Tibial nerve (tissue), 4 donors: ENCODE measurements around the gene PLEKHA6. TPM values are rescaled to one million over a fixed set of nuclear protein-coding genes. Genes with fewer than 3 reads are reported as not detected.

Experiments
- DNase-seq, 2 donors: peaks; one replicate each; pipeline ENCODE4 v3.0.0-alpha.2; 2019; ENCODE audit warnings: low spot score in 2 of 2
- H3K27ac ChIP-seq, 4 donors: fragments of 200-600 bp; sonication (generic) in 3 of 4; one replicate each; pipeline ENCODE4 v1.5.1; 2017 to 2019; ENCODE audit warnings: mild to moderate bottlenecking in 1 of 4
- H3K27me3 ChIP-seq, 2 donors: fragments of 200-600 bp; sonication (generic) in 1 of 2; one replicate each; pipeline versions ENCODE4 v1.5.1 to v1.6.0; 2017 to 2019
- H3K36me3 ChIP-seq, 3 donors: fragments of 200-600 bp; sonication (generic); one replicate each; pipeline ENCODE4 v1.5.1; 2018 to 2019
- H3K4me1 ChIP-seq, 4 donors: fragments of 200-600 bp; sonication (generic) in 3 of 4; one replicate each; pipeline ENCODE4 v1.5.1; 2017 to 2019
- H3K4me3 ChIP-seq, 4 donors: fragments of 200-600 bp; sonication (generic) in 3 of 4; one replicate each; pipeline ENCODE4 v1.5.1; 2017 to 2019; ENCODE audit warnings: mild to moderate bottlenecking in 1 of 4, moderate library complexity in 1 of 4
- H3K9me3 ChIP-seq, 4 donors: fragments of 200-600 bp; sonication (generic) in 3 of 4; one replicate each; pipeline ENCODE4 v1.5.1; 2017 to 2019
- CTCF ChIP-seq, 5 experiments: fragments of 200-600 bp in 3 of 5; fragments of 450-650 bp in 2 of 5; sonication (generic) in 3 of 5; IDR thresholded peaks; one replicate each; pipeline ENCODE4 v1.5.1; 2016 to 2019; ENCODE audit warnings: antibody characterized with exemption in 5 of 5, mild to moderate bottlenecking in 3 of 5, moderate library complexity in 2 of 5
- EP300 ChIP-seq, 2 donors: sonication (generic); formaldehyde crosslinking; IDR thresholded peaks; one replicate each; pipeline ENCODE4 v1.6.1; 2017; ENCODE audit warnings: antibody characterized with exemption in 2 of 2, mild to moderate bottlenecking in 1 of 2
- POLR2A ChIP-seq, 2 donors: fragments of 450-650 bp; IDR thresholded peaks; one replicate each; pipeline ENCODE4 v1.6.1; 2017; ENCODE audit warnings: antibody characterized with exemption in 2 of 2, mild to moderate bottlenecking in 2 of 2, moderate library complexity in 2 of 2
- WGBS, 2 donors: methylation state at CpG; one replicate each; pipeline ENCODE4 v1.1.5; 2018; 5-methylcytosine and 5-hydroxymethylcytosine counted together
- total RNA-seq, 4 donors: library from RNA; depleted of rRNA; stranded (reverse); fragments of >200 nt; gene quantifications; one replicate each; pipeline ENCODE4 v1.1.0, GENCODE V29; 2016

PLEKHA6 gene
- total RNA-seq, 4 donors from 2014 or later, result 6.6 to 13.9 (median 12.1) TPM

- no peaks in the 10 kb centered on the region for H3K9me3 ChIP-seq
- H3K36me3 ChIP-seq, result peaks cover 0 to 8% (median 0%) of the 10 kb centered on the region in 3 donors
- WGBS, 2 donors, result 82 to 83% methylated on average over 8 of the region's 8 CpGs
- no peaks in the 10 kb centered on the region for H3K27me3 ChIP-seq
- H3K27ac ChIP-seq, result no peak overlapping the region
- H3K4me1 ChIP-seq, result no peaks in the 10 kb centered on the region
- no peak overlapping the region for H3K4me3 ChIP-seq
- no peak for TF ChIP-seq EP300 (IDR thresholded peaks at IDR 0.05)
- TF ChIP-seq POLR2A (IDR thresholded peaks at IDR 0.05), result no peak
- TF ChIP-seq CTCF (IDR thresholded peaks at IDR 0.05), result no peak
- no peak for DNase-seq
These were observed 135.1 kb downstream of the PLEKHA6 start for GRCh38 chr1:204224655-204225054.

- no peak overlapping the region for H3K4me3 ChIP-seq
- 78 to 79% methylated on average over 17 of the region's 17 CpGs for WGBS, 2 donors
- no peaks in the 10 kb centered on the region for H3K4me1 ChIP-seq
- H3K9me3 ChIP-seq, result no peaks in the 10 kb centered on the region
- no peaks in the 10 kb centered on the region for H3K27me3 ChIP-seq
- H3K27ac ChIP-seq, result no peak overlapping the region
- no peak for DNase-seq
- H3K36me3 ChIP-seq, result peaks cover 0 to 3% (median 0%) of the 10 kb centered on the region in 3 donors
- no peak for TF ChIP-seq CTCF (IDR thresholded peaks at IDR 0.05)
- TF ChIP-seq EP300 (IDR thresholded peaks at IDR 0.05), result no peak
- TF ChIP-seq POLR2A (IDR thresholded peaks at IDR 0.05), result no peak
These were observed 136.4 kb downstream of the PLEKHA6 start for GRCh38 chr1:204223129-204223860.

- no peak overlapping the region for H3K27ac ChIP-seq
- no peak for DNase-seq
These were observed 137.0 kb downstream of the PLEKHA6 start for GRCh38 chr1:204222764-204223055.

GRCh38 chr1:204222006-204222763, 137.5 kb downstream of the PLEKHA6 start:
- Histone ChIP-seq H3K9me3 (no peaks in the 10 kb centered on the region), H3K4me3 (no peak overlapping the region), H3K4me1 (no peaks in the 10 kb centered on the region), H3K27me3 (no peaks in the 10 kb centered on the region), H3K27ac (no peak overlapping the region), H3K36me3 (no peaks in the 10 kb centered on the region)
- DNase-seq, result no peak
- WGBS, 2 donors, result 81 to 82% methylated on average over 8 of the region's 8 CpGs
- no peak for TF ChIP-seq CTCF (IDR thresholded peaks at IDR 0.05)
- TF ChIP-seq POLR2A (IDR thresholded peaks at IDR 0.05), result no peak
- no peak for TF ChIP-seq EP300 (IDR thresholded peaks at IDR 0.05)

More at GRCh38 chr1:204222764-204223055, 137.0 kb downstream of the PLEKHA6 start:
- Histone ChIP-seq H3K4me3 (no peak overlapping the region), H3K36me3 (no peaks in the 10 kb centered on the region), H3K27me3 (no peaks in the 10 kb centered on the region), H3K9me3 (no peaks in the 10 kb centered on the region), H3K4me1 (no peaks in the 10 kb centered on the region)
- TF ChIP-seq CTCF (IDR thresholded peaks at IDR 0.05) (no peak), EP300 (IDR thresholded peaks at IDR 0.05) (no peak), POLR2A (IDR thresholded peaks at IDR 0.05) (no peak)
- WGBS, 2 donors, result 67 to 69% methylated on average over 3 of the region's 3 CpGs

GRCh38 chr1:204221271-204221670, 138.5 kb downstream of the PLEKHA6 start:
- Histone ChIP-seq H3K27ac (no peak overlapping the region), H3K4me1 (no peaks in the 10 kb centered on the region), H3K27me3 (no peaks in the 10 kb centered on the region), H3K36me3 (no peaks in the 10 kb centered on the region), H3K9me3 (no peaks in the 10 kb centered on the region), H3K4me3 (no peak overlapping the region)
- 78 to 80% methylated on average over 11 of the region's 11 CpGs for WGBS, 2 donors
- no peak for DNase-seq
- TF ChIP-seq POLR2A (IDR thresholded peaks at IDR 0.05) (no peak), CTCF (IDR thresholded peaks at IDR 0.05) (no peak), EP300 (IDR thresholded peaks at IDR 0.05) (no peak)
